AML-193 (cell line): ENCODE data around the gene YEATS2.
"Not testable (repeated sequence)": the region's sequence is repeated elsewhere in the genome, so short reads cannot be mapped to it uniquely, and the experiment has no call there.

ENCODE experiments used
- DNase-seq, 2 experiments: peaks; one replicate each; lab custom pipeline; 2025; lab: John Stamatoyannopoulos, UW

YEATS2 gene

DNA sequence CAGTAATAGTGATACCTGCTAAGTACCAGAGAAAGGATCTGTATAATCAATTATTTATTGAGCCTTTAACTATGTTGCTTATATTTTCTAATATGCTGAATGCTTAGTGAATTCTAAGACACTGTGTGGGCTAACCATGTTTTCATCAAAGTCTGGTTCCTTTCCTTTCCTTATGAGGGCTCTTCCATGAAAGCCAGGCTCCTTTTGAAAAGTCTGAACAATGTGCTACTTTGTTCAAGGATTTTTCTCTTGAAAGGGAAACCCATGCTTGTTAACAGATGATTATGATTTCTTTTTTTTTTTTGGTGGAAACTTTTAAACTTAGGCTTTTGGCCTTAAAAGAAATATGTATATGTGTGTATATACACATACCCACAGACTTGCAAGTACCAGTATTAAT, 17.0 kb downstream of the YEATS2 start:
- DNase-seq: no peak

DNA sequence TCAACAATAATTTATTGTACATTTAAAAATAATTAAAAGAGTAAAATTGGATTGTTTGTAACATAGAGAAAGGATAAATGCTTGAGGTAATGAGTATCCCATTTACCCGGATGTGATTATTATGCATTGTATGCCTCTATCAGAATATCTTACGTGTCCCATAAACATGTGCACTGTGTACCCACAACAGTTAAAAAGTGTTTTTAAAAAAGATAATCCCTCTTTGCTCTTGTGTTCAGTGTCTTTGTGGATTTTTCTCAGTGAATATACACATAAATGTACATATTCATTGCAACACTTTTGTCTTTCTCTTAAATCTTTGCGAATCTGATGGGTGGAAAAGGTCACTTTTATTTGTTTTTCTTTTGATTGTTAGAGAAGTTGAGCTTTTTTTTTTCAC, 20.4 kb downstream of the YEATS2 start:
- no peak for DNase-seq

DNA sequence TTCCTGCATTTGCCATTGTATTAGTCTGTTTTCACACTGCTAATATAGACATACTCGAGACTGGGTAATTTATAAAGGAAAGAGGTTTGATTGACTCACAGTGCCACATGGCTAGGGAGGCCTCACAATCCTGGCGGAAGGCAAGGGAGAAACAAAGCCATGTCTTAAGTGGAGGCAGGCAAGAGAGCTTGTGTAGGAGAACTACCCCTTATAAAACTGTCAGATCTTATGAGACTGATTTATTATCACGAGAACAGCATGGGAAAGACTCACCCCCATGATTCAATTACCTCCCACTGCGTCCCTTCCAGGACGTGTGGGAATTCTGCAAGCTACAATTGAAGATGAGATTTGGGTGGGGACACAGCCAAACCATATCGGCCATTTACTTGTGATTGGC, 27.8 kb downstream of the YEATS2 start:
- DNase-seq: no peak

- DNase-seq: no peak
Measured at GRCh38 chr3:183728204-183728603, 30.6 kb downstream of the YEATS2 start.

GRCh38 chr3:183730361-183730760, 32.8 kb downstream of the YEATS2 start:
- no peak for DNase-seq

DNA sequence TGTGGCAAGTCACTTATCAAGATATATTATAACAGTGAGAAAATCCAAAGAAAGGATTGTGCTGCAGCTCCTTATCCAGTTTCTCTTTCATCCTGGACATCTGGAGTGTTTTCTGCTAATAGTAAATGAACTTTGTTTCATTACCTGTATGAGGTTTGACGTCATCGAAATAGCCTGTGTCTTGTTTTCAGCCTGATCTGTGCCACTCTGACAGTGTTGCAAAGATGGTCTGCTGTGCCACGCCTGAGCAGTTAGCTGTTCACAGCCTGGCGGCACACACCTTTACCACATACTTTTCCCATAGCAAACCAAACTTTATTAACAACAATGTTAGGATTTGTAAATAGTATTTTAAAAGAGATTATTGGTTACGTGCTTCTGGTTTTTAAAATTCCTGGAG, 34.0 kb downstream of the YEATS2 start:
- DNase-seq: no peak

DNA sequence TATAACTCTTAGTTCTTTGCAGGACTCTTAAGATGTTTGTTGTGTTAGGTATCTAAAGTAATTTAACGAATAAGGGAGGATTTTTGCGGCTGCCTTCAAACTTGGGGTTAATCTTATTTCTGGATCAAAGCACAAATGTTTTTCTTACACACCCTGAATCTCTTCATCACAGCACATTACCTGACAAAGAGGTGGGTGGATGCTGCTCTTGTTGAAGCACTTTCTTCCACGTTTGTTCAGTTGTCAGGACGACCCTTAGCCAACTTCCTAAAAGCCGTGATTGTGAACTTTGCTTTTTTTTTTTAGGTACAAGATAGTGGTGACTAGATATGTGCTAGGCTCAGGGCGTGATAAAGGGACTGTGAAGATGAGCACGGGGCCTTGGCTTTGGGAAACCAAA, 36.0 kb downstream of the YEATS2 start:
- DNase-seq: no peak

DNA sequence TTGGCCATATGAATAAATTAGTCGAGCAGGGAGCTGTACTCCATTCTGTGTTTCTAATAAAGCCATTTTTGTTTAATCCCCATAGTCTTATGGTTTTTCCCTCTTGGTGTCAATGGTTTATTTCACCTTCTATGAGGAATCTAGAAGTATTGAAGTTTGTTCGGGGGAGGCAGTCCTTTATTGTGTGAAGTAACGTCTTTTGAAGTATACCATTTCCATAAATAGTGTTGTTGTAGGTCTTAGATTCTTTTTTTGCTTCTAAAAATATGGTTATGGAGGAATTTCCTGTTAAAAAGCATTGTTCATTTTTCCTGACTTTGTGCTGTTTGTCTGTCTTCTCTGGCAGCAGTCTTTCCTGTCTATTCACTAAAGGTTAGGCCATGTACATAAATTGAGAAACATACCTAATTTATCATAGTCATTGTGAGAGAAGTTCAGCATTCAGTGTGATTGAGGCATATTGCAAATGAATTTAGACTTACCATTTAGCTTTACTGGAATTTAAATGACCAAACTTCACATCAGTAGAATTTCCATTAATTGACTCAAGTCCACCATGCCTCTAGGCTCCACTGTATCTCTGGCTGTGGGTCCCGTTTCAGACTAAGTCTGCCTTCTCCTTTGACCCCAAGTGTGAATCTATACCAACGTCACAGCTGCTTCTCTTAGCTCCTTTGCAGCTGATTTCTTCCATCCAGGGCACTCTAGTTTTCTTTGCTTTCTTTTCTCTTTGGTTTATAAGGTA, 37.3 kb downstream of the YEATS2 start:
- DNase-seq: no peak

- no peak for DNase-seq
Measured at GRCh38 chr3:183737116-183737515, 39.5 kb downstream of the YEATS2 start.

DNA sequence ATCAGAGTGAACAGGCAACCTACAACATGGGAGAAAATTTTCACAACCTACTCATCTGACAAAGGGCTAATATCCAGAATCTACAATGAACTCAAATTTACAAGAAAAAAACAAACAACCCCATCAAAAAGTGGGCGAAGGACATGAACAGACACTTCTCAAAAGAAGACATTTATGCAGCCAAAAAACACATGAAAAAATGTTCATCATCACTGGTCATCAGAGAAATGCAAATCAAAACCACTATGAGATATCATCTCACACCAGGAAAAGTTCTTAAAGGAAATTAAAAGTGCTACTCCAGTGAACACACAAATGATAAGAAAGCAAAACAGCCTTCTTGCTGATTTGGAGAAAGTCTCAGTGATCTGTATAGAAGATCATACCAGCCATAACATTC, 42.6 kb downstream of the YEATS2 start:
- not testable (repeated sequence) for DNase-seq

DNA sequence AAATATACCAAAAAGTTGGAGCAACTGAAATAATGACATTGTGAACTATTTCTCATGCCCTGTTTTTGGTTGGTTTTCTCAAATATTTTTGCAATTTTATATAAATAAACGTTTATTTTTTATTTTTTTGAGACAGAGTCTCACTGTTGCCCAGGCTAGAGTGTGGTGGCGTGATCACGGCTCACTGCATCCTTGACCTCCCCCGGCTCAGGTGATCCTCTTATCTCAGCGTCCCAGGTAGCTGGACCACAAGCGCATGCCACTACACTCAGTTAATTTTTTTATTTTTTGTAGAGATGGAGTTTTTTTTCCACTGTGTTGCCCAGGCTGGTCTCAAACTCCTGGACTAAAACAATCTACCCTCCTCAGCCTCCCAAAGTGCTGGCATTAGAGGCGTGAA, 45.6 kb downstream of the YEATS2 start:
- no peak for DNase-seq

DNA sequence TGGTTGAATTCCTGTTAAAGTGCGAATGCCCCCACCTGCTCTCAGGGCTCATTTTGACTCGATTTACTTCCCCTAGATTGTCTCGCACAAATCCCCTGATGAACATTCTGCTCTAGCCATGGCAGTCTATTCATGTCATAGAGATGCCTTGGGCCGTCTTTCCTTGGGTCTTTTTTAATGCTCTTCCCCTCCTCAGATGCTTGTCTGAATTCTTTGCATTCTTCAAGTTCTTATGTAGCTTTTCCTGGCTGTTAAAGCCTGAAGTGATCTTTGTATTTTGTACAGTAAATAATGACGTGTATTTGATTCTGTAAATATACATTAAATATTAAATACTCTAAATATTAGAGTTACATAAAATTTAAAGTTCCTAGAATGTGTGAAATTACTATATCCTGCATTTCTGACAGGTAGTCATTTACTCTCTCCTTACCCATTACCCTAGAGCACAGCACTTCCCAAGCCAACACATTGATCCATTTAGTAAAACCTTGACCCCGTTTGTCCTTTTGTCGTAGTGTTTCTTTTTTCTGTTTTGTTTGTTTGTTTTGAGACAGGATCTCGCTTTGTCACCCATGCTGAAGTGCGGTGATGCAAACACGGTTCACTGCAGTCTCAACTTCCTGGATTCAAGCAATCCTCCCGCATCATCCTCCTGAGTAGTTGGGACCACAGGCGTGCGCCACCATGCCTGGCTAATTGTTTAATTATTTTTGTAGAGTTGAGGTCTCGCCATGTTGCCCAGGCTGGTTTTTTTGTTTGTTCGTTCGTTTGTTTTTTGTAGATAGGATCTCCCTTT, 47.9 kb downstream of the YEATS2 start:
- DNase-seq: no peak

GRCh38 chr3:183754052-183754451, 56.5 kb downstream of the YEATS2 start:
- DNase-seq: no peak

GRCh38 chr3:183762304-183762703, 64.7 kb downstream of the YEATS2 start:
- DNase-seq: no peak

- DNase-seq: no peak
Measured at GRCh38 chr3:183764847-183765731, 67.5 kb downstream of the YEATS2 start.

DNA sequence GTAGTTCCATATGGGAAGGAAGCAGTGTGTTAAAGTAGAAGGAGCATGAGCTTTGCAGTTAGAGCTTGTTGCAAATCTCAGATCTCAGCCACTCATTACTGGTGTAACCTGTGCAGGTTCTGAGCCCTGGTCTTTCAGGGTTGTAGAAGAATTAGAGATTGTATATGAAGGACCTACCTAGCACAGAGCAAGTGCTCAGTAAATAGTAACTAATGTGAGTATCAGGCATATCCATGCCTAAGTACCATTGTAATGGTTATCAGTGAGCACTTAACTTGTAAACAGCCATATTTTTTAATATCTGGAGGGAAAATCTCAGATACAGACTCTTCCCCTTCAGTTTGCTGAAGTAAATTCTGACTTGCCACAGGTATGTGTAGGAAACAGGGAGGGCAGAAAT, 68.5 kb downstream of the YEATS2 start:
- no peak for DNase-seq

DNA sequence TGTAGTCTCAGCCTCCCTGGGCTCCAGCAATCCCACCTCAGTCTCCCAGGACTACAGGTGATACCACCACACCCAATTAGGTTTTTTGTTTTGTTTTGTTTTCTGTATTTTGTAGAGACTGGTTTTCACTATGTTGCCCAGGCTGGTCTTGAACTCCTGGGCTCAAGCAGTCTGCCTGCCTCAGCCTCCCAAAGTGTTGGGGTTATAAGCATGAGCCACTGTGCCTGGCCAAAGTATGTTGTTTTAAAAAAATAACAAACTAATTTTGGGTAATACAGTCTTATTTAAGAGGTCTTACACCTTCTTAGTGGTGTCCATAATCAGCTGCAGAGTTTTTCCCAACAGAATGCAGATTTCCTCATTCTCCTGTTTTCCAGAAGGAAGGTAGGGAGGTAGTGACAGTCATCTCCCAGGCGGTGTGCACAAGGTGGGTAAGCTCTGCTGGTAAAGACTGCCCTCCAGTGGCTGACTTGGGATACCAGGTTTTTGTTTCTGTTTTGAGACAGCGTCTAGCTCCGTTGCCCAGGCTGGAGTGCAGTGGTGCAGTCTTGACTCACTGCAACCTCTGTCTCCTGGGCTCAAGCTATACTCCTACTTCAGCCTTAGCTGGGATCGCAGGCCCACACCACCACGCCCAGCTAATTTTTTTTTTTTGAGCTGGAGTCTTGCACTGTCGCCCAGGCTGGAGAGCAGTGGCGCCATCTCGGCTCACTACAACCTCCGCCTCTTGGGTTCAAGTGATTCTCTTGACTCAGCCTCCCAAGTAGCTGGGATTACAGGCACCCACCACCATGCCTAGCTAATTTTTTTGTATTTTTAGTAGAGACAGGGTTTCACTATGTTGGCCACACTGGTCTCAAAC, 69.4 kb downstream of the YEATS2 start:
- DNase-seq: peak; percentile 76 to 77

DNA sequence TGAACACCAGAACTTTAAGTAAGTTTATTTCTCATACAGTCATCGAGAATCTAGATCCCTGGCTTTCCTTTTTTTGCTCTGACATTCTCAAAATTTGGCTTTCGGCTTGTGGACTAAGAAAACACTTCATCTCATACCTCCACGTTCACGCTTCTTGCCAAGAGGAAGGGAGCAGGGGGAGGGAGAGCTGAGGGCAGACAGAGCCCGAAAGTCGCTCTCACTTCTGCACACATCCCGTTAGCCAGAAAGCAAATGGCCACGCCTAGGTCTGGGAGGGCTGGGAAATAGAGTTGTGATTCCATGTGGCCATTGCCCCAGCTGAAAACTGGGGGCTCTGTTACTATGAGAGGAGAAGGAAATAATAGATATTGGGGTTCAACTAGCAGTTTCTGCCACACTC, 70.5 kb downstream of the YEATS2 start:
- no peak for DNase-seq

GRCh38 chr3:183769453-183769852, 71.9 kb downstream of the YEATS2 start:
- no peak for DNase-seq

GRCh38 chr3:183774631-183775030, 77.0 kb downstream of the YEATS2 start:
- no peak for DNase-seq

DNA sequence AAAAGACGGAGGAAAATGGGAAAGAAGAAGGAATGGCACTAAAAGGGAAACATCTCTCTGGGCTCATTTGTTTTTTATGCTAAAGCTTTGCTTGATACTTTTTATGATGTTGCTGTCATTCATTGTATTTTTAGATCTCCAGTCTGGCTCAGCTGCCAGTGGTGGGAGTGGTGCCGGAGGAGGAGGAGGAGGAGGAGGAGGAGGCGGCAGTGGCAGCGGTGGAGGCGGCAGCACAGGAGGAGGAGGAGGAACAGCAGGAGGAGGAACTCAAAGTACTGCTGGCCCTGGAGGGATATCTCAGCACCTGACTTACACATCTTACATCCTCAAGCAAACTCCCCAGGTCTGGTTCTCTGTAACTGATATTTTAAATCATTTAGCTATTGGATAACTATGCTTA, 78.2 kb downstream of the YEATS2 start:
- no peak for DNase-seq

DNA sequence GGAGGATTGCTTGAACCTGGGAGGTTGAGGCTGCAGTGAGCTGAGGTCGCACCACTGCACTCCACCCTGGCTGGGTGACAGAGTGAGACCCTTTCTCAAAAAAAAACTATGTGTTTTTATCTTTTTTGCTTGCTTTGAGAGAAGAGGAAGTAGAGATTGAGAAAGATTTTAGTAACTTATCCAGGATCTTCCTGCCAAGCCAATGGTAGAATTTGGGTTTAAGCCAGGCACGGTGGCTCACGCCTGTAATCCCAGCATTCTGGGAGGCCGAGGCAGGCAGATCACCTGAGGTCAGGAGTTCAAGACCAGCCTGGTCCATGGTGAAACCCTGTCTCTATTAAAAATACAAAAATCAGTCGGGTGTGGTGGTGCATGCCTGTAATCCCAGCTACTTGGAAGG, 78.9 kb downstream of the YEATS2 start:
- peak; percentile 52 to 60 for DNase-seq
